Posterior cingulate gyrus (tissue), 11 donors: Measurements from ENCODE around the gene VSTM2B.

Experiments
- DNase-seq, 10 donors: peaks; one replicate each; pipeline versions ENCODE4 v3.0.0 to v3.0.0-alpha.2; 2020 to 2021; ENCODE audit warnings: mixed read lengths in 3 of 10
- intact Hi-C: fragments of 100-400 bp; cut with DNase I; formaldehyde crosslinking; loops from one replicate; pipeline ENCODE4 v1.15.1; 2023

The VSTM2B gene

GRCh38 chr19:29527500-29528328, 1.9 kb downstream of the VSTM2B start:
- DNase-seq, result peak in 1 of 10 donors; percentile 30
- intact Hi-C loops, result loop anchor here (2.0 to 5.0 kb wide), 2 partner anchors 315 to 791 kb away; partner anchors contain the start of gene UQCRFS1

- intact Hi-C loops, result loop anchor here (2.0 to 5.0 kb wide), 2 partner anchors 316 to 792 kb away; partner anchors contain the start of gene UQCRFS1
Observed at GRCh38 chr19:29528350-29528945, 2.7 kb downstream of the VSTM2B start.

GRCh38 chr19:29528946-29529645, 3.3 kb downstream of the VSTM2B start:
- peak in 5 of 10 donors; percentile 10 to 81 (median 27) for DNase-seq
- intact Hi-C loops, result loop anchor here (2.0 to 5.0 kb wide), 2 partner anchors 317 to 792 kb away; partner anchors contain the start of gene UQCRFS1

More at GRCh38 chr19:29528350-29528945, 2.7 kb downstream of the VSTM2B start:
- DNase-seq, result peak; percentile 73 to 98 (median 86)

GRCh38 chr19:29529646-29530539, 4.1 kb downstream of the VSTM2B start:
- intact Hi-C loops, result loop anchor here (2.0 to 5.0 kb wide), 2 partner anchors 318 to 793 kb away; partner anchors contain the start of gene UQCRFS1

GRCh38 chr19:29530540-29531457, 5.0 kb downstream of the VSTM2B start:
- DNase-seq, result peak in 2 of 10 donors; percentile 12 to 64
- intact Hi-C loops, result no loop called here

More at GRCh38 chr19:29529646-29530539, 4.1 kb downstream of the VSTM2B start:
- peak in 4 of 10 donors; percentile 8 to 86 (median 56) for DNase-seq

- peak in 3 of 10 donors; percentile 5 to 51 (median 17) for DNase-seq
- intact Hi-C loops, result no loop called here
Observed at GRCh38 chr19:29531458-29532025, 5.7 kb downstream of the VSTM2B start.

DNA sequence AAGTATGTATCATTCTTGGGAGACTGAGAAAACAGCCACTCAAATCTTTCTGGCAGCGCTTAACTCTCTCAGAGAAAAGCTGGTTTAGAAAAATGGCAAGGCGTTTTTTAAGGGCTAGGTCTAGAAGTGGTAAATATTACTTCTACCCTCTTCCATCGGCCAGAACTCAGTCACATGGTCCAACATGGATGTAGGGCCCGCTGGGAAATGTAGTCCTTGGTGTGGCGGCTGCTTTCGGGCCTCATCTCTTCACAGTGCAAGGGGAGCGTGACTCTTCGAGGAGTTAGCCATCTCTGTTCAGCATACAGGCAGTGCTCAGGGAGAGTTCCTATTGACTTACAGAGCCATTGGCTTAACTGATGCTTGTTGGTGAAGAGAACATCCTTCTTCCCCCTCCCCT, 6.3 kb downstream of the VSTM2B start:
- intact Hi-C loops, result no loop called here
- DNase-seq, result peak in 3 of 10 donors; percentile 9 to 71 (median 65)

DNA sequence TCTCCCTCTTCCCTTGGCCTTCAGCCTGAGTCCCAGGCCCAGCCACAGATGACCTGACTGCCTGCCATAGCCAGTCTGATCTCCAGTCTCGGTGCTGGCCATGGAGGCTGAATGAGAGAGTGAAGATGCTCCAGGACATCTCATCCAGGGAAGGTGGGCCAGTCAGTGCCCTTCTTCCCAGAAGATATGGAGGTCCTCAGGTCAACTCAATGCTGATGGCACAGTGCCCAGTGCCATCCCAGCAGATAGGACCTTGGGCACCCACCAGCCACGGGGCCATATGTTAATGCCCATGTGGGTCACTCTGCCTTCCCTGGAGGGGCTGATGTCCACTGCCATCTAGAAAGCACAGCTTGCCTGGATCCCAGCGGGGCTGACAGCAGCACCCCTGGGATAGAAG, 7.2 kb downstream of the VSTM2B start:
- intact Hi-C loops, result no loop called here
- peak in 3 of 10 donors; percentile 7 to 73 (median 51) for DNase-seq

DNA sequence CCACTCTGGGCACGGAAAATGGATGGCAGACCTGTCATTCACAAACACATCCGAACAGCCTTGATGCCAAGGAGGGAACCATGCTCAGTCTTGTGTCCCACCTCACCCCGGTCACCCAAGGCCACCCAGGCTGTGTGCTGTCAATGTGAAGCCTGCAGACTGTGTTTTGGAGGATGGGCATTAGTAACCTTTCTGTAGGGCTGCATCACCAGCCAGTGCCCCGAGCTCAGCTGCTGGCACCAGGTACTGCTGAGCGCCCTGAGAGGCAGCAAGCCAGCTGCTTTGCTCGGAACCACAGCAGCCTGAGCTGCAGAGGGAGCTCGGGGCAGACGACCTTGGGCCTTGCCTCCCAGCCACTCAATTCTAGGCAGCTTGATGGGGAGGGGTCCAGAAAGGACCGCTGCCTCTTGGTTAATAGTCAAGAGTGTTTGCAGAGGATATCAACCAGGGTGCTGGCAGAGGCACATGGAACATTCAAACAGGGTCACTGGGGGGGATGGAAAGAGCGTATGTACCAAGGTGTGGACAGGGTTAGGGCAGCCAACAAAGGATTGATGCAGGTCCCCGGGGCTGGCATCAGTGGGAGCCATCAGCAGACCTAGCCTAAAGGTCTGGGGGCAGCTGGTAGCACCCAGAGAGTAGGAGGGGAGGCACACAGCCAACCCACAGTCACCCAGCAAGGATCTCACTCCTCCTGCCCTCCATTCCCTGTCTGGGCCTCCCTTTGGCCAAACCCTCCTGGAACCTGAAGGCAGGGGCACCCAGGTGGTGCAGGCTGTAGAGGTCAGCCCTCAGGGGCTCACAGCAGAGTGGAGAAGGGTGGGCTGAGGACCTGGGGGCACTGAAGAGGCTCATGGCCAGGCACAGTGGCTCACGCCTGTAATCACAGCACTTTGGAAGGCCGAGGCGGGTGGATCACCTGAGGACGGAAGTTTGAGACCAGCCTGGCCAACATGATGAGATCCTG, 8.1 kb downstream of the VSTM2B start:
- peak in 3 of 10 donors; percentile 6 to 65 (median 44) for DNase-seq
- intact Hi-C loops, result no loop called here

- peak in 2 of 10 donors; percentile 9 to 56 for DNase-seq
- intact Hi-C loops, result no loop called here
Observed at GRCh38 chr19:29535214-29535831, 9.5 kb downstream of the VSTM2B start.

DNA sequence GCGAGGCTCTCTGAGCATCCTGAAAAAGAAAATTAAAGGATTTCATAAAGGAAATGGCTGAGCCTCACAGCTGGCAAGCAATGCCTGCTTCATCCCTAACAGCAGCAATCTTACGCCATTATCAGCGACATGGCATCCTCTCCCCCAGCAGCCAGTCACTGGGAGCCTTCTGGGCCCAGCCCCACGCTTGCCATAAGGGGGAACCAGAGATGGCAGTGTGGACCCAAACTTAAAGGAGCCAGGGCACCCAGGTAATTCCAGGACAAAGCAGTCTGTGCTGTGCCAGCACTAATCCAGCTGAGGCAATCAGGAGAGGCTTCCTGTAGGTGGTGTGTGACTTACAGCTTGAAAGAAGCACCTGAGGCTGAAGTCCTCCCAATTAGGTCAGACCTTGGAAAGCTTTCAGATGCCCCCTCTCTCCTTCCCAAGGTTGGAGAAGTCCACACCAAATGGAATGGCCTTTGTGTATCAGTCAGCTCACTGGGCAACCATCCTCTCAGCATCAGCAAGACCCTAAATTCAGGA, 10.3 kb downstream of the VSTM2B start:
- intact Hi-C loops, result no loop called here
- DNase-seq, result peak in 1 of 10 donors; percentile 30

GRCh38 chr19:29537181-29537580, 11.4 kb downstream of the VSTM2B start:
- DNase-seq, result peak in 1 of 10 donors; percentile 47
- intact Hi-C loops, result no loop called here

- intact Hi-C loops, result no loop called here
- DNase-seq, result peak in 1 of 10 donors; percentile 22
Observed at GRCh38 chr19:29537601-29538000, 11.8 kb downstream of the VSTM2B start.

DNA sequence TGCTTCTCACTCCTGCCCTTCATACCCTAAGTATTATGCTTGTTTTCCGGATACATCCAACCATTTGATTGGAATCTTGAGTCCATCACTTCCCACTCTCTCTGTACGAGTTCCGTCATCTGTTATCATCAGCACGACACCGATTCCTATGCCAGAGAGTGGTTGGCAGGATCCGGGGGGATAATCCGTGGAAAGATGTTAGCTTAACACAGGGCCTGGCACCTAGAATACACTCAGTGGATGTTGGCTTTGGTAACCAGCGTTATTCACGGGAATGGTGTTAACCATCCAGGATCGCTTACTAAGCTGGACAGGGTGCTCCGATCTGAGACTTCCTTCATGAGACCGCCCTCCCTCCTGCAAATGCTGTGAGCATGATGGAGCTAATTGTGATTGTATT, 12.4 kb downstream of the VSTM2B start:
- intact Hi-C loops, result no loop called here
- DNase-seq, result peak in 1 of 10 donors; percentile 31

DNA sequence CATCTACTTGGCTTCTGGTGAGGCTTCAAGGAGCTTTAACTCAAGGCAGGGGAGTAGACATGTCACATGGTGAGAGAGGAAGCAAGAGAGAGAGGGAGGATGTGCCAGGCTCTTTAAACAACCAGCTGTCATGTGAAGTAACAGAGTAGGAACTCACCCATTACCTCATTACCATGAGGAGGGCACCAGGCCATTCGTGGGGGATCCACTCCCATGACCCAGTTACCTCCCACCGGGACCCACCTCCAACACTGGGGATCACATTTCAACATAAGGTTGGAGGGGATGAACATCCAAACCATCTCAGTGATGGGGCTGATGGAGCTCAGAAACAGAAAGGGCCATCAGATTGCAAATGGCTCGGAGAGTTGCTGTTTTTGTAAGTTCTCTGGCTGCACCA, 12.9 kb downstream of the VSTM2B start:
- no peak for DNase-seq
- intact Hi-C loops, result no loop called here

- DNase-seq, result peak in 1 of 10 donors; percentile 59
- intact Hi-C loops, result no loop called here
Observed at GRCh38 chr19:29539131-29539530, 13.3 kb downstream of the VSTM2B start.
